CD4-positive, alpha-beta T cell treated with Interleukin-17A for 4 hours (primary cell): Measurements from ENCODE around the gene UNC5B.
A peak's percentile ranks its signal among the peaks of the same experiment; 100 is the strongest.

ENCODE experiments used
- DNase-seq: peaks from one replicate; pipeline ENCODE4 v3.0.0-alpha.2; 2020; ENCODE audit warnings: mixed read lengths

The UNC5B gene

GRCh38 chr10:71212318-71213126, at the start of gene UNC5B:
Gene UNC5B (plus strand): TSS chr10:71212570. CDS start chr10:71212986, 416 bp downstream.
- peak; percentile 59 for DNase-seq

DNA sequence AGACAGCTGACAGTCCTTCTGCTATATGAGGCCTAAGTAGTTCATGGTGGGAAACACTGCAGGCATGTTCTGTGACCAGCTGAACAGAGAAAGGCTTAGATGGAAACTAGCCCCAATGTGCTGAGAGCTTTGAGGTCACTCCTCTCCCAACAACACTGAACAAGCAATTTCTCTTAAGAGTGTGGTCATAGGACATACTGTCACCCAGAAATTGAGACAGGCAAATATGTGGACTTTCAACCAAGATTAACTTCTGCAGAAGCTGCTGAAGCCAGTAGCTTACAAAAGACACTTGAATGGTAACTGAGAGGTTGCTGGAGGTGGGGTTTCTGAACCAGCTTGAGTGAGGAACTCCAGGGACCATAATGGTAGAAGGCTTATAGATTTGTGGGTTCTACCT, 38.9 kb upstream of the UNC5B start:
- DNase-seq, result no peak

DNA sequence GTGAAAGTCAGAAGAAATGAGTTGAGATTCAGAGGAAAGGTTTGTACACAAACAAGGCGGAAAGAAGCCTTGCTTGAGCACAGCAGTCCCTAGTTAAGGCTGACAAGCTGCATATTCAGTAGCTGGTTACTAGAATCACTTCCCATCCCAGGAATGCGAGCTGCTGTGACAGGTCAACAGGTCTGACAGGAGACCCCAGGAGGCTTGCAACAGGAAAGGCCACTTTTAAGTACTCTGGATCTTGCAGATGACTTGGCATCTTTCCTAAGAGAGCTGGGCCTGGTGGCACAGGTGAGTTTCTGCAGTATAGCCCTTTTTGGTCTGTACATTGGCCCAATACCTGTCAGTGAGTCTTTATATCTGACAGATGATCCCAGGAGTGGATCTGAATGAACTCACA, 35.7 kb upstream of the UNC5B start:
- DNase-seq, result no peak

- no peak for DNase-seq
Measured at GRCh38 chr10:71177651-71178199, 34.6 kb upstream of the UNC5B start.

DNA sequence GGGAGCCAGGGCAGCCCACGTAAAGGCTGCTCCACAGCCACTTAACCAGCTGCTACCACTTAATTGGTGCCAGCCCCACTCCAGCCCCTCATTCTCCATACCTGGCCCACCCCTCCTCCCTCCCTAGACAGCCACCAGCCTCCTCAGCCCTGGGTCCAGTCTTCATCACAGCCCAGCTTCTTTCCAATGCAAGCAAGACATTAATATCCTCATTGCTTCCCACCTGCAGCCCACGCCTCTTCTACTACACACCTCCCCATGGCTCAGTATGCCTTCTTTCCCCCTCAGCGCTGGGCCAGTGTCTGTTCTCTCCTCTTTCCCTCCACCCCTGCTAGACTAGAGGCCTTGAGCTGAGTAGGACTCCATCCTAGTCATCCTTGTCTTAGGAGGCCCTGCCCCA, 33.5 kb upstream of the UNC5B start:
- no peak for DNase-seq

DNA sequence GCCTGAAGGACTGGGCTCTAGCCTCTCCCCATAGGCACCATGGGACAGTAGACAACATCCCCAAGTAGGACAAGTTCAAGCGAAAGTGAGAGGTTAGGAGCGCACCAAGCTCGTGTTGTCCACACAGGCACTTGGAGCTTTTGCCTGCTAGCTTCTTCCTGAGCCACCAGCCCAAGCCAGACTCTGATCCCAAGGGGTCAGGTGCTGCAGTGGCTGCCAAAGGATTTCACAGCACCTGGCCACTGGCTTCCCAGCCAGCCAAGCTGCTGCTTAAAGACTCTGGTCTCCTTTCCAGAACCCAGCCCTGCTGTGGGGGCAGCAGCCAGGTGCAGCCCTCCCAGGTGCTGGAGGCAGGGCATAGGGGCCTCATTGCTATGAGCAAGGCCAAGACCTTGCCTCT, 33.0 kb upstream of the UNC5B start:
- DNase-seq, result no peak

DNA sequence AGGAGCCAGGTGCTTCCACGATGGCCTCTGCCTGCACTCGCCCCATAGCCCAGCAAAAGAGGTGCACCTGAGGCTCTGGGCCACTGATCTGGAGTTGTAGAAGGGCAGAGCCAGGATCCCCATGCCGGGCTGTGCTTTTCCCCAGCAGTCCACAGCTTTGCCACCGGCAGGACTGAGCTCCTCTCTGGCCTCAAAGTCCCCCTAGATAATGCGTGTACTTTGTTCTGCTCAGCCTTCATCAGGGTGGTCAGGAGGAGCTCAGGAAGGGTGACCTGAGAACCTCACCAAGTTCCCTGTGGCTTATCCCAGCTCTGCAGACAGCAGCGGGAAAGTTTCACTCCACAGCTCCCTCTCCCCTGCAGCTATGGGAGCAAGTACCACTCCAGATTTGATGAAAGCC, 27.9 kb upstream of the UNC5B start:
- DNase-seq, result no peak

- no peak for DNase-seq
Measured at GRCh38 chr10:71185209-71185608, 27.2 kb upstream of the UNC5B start.

- no peak for DNase-seq
Measured at GRCh38 chr10:71187197-71187596, 25.2 kb upstream of the UNC5B start.

DNA sequence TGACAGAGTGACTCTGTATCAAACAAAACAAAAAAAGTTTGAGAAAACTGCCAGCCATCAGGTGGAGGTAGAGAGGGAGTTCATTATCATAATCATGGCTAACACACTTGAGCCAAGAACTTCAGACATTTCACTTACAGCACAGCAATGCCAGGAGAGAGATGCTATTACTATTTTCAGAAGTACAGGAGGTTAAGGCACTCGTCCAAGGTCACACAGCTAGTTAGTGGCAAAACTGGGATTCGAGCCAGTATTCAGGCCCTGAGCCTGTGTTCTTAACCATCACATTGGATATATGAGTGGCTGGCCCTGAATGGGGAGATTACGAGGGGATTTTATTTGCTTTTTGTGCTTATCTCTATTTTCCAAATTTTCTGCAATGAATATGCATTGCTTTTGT, 24.8 kb upstream of the UNC5B start:
- no peak for DNase-seq

DNA sequence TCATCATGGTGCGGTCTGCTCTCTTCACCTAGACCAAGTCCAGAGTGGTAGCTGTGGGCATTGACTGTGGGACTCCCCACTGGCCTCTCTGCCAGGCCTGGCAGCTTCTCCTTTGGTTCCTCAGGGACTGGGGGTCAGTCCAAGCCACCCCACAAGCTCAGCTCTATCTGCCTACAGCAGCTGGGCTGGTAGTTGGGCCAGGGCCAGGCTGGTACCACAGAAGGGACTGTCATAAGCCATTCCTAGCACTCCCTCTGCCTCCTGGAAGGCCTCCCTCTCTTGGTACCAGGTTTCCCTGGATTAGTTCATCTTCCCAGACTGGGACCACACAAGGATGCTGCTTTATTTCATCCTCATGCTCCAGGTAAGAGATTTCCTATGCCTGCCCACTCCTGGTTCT, 24.2 kb upstream of the UNC5B start:
- no peak for DNase-seq

GRCh38 chr10:71191019-71191418, 21.4 kb upstream of the UNC5B start:
- no peak for DNase-seq

DNA sequence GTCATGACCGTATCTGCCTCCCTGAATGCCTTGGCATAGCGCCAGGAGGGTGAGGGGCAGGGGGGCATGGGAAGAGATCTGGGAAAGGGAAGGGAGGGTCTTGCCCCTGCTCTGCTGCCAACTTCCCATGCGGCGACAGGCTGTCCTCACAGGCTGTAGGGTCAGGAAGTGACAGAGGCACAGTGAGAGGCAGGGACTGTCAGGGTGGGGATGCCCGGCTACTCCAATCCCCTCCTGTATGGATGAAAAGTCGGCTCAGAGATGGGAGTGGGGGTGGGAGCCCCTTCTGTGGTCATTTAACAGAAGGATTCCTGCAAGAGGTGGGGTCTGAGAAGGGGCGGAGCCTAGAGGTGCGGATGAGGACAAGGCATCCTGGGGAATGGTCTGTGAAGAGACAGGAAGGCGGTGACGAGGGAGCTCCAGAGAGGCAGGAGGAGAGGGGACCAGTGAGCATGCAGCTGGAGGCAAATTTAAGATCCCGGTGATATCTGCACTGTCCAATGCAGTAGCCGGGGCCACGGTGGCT, 20.8 kb upstream of the UNC5B start:
- no peak for DNase-seq

DNA sequence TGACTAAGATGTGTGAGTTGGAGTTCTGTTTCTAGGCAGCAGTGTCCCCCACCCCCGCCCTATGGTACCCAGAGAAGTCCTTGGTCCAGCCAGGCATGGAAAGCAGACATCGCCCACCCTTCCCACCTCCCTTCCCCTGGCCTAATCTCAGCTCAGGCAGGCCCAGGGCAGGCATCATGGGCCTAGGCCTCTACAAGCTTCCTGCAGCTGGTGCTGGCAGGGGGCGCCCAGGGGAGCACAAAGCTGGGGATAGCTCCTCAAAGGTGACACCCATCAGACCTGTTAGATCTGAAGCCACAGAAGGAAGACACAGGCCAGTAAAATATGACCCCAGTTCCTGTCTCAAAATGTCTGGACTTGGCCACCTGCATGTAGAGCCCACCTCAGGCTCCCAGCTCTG, 18.9 kb upstream of the UNC5B start:
- no peak for DNase-seq

- DNase-seq, result no peak
Measured at GRCh38 chr10:71197955-71198354, 14.4 kb upstream of the UNC5B start.

GRCh38 chr10:71201849-71202248, 10.5 kb upstream of the UNC5B start:
- DNase-seq, result no peak

GRCh38 chr10:71202314-71202713, 10.1 kb upstream of the UNC5B start:
- no peak for DNase-seq

DNA sequence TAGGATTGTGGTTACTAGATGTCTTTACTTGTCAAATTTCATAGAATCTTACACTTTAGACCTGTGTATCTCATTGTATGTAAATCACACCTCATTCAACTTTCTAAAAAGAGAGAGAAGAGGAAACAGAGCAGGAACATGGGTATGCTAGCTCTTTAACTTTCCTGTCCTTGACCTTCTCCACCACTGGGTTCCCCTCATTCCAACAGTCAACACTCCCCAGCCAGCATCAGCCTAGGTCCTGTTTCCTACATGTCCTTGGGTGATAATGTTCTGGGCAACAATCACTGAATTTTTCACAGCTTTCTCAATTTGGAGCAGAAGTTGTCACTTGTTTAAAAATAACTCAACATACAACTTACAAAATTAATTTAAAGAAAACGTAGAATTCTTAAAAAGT, 9.2 kb upstream of the UNC5B start:
- no peak for DNase-seq

GRCh38 chr10:71203716-71204115, 8.7 kb upstream of the UNC5B start:
- DNase-seq, result no peak

- DNase-seq, result no peak
Measured at GRCh38 chr10:71204746-71205145, 7.6 kb upstream of the UNC5B start.

- DNase-seq, result no peak
Measured at GRCh38 chr10:71205468-71205867, 6.9 kb upstream of the UNC5B start.

DNA sequence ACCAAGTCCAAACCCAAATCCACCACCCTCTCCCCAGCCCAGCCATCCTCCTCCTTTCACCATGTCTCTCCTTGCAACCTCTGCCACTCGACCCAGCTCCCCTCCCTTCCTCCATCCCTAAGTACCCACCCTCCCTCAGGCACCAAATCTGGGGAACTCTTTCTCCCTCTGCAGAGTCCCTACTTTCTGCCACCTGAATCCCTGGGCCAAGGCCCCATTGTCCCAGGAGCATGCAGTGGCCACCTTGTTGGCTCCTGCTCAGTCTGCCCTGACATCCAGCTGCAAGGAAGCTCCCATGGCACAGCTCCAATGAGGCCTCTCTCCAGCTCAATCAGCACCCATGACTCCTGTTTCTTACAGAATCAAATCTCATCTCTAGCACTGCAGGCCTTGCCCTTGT, 5.5 kb upstream of the UNC5B start:
- no peak for DNase-seq

- no peak for DNase-seq
Measured at GRCh38 chr10:71207578-71207977, 4.8 kb upstream of the UNC5B start.

GRCh38 chr10:71209352-71209715, 3.0 kb upstream of the UNC5B start:
- no peak for DNase-seq
